Gastroesophageal sphincter (tissue), 4 donors: Measurements from ENCODE around the gene CD6. TPM values are rescaled to one million over a fixed set of nuclear protein-coding genes. Genes with fewer than 3 reads are reported as not detected.
A peak's percentile ranks its signal among the peaks of the same experiment; 100 is the strongest.

Source experiments
- ATAC-seq: fragments of 150-250 bp; one replicate; pipeline ENCODE4 v1.9.1; 2016; ENCODE audit warnings: mild to moderate bottlenecking, moderate library complexity
- H3K27ac ChIP-seq, 4 donors: fragments of 200-600 bp; sonication (generic) in 3 of 4; 1 replicate in 3 of 4; 2 replicates in 1 of 4; pipeline ENCODE4 v1.5.1; 2016 to 2019
- H3K27me3 ChIP-seq: fragments of 200-600 bp; sonication (generic); one replicate; pipeline ENCODE4 v1.5.1; 2019
- H3K36me3 ChIP-seq, 2 donors: fragments of 200-600 bp; sonication (generic); one replicate each; pipeline ENCODE4 v1.5.1; 2019; ENCODE audit warnings: control low read depth in 1 of 2
- H3K4me1 ChIP-seq, 3 donors: fragments of 200-600 bp; sonication (generic); 1 replicate in 2 of 3; 2 replicates in 1 of 3; pipeline ENCODE4 v1.5.1; 2016 to 2019; ENCODE audit warnings: control low read depth in 2 of 3
- H3K4me3 ChIP-seq, 2 donors: fragments of 200-600 bp; sonication (generic); one replicate each; pipeline ENCODE4 v1.5.1; 2019; ENCODE audit warnings: mild to moderate bottlenecking in 1 of 2, moderate library complexity in 1 of 2
- H3K9me3 ChIP-seq, 3 donors: fragments of 200-600 bp; sonication (generic); one replicate each; pipeline ENCODE4 v1.5.1; 2017 to 2019; ENCODE audit warnings: control low read depth in 2 of 3
- EP300 ChIP-seq: sonication (generic); formaldehyde crosslinking; IDR thresholded peaks from one replicate; pipeline ENCODE4 v1.6.1; 2017; ENCODE audit warnings: antibody characterized with exemption, mild to moderate bottlenecking
- POLR2A ChIP-seq, 2 donors: fragments of 450-650 bp; IDR thresholded peaks; one replicate each; pipeline ENCODE4 v1.6.1; 2017; ENCODE audit warnings: antibody characterized with exemption in 2 of 2, mild to moderate bottlenecking in 2 of 2, moderate library complexity in 1 of 2
- POLR2AphosphoS5 ChIP-seq: sonication (generic); formaldehyde crosslinking; IDR thresholded peaks from one replicate; pipeline ENCODE4 v1.6.1; 2017; ENCODE audit warnings: antibody characterized with exemption
- WGBS, 2 donors: methylation state at CpG; one replicate each; pipeline ENCODE4 v1.1.5; 2018; ENCODE audit warnings: low coverage in 1 of 2; 5-methylcytosine and 5-hydroxymethylcytosine counted together
- total RNA-seq, 4 donors: library from RNA; depleted of rRNA; stranded (reverse); fragments of >200 nt; gene quantifications; one replicate each; pipeline ENCODE4 v1.1.0, GENCODE V29; 2016
- TF ChIP-seq, protein P1 (sequence below), 4 experiments: fragments of 200-600 bp in 2 of 4; fragments of 450-650 bp in 2 of 4; sonication (generic) in 1 of 4; IDR thresholded peaks; one replicate each; pipeline ENCODE4 v1.5.1; 2017 to 2019; ENCODE audit warnings: antibody characterized with exemption in 4 of 4, mild to moderate bottlenecking in 2 of 4, moderate library complexity in 2 of 4

The CD6 gene
- total RNA-seq, 4 donors from 2014 or later = 0.15 to 2.7 (median 0.35) TPM; not detected in 1

DNA sequence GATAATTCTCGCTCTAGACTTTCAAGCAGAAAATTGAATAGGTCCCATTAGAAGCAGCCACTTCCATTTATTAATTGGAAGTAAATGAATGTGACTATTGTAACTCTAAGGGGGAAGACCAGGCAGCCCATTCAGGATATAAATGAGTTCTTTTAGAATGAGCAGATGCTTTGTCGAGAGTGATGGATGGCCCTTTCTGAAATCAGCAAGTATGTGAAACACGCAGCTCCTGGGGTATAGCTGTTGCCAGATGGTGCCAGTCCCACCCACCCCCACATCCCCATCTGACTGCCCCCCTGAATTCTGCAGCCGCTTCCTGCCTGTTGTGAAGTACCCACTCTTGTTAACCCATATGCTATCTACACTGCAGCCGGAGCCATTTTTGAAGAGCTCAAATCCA is 23.2 kb upstream of the CD6 start:
- Histone ChIP-seq H3K9me3 (no peaks in the 10 kb centered on the region), H3K27me3 (no peaks in the 10 kb centered on the region), H3K4me3 (no peak overlapping the region), H3K27ac (peak overlapping the region in 2 of 4 donors; percentile 49 to 67), H3K36me3 (peaks cover 0 to 32% of the 10 kb centered on the region in 2 donors), H3K4me1 (peaks cover 0 to 57% (median 12%) of the 10 kb centered on the region in 3 donors)
- TF ChIP-seq POLR2AphosphoS5 (no peak), POLR2A (IDR thresholded peaks at IDR 0.05) (no peak), EP300 (no peak)
- TF ChIP-seq, protein P1, sequence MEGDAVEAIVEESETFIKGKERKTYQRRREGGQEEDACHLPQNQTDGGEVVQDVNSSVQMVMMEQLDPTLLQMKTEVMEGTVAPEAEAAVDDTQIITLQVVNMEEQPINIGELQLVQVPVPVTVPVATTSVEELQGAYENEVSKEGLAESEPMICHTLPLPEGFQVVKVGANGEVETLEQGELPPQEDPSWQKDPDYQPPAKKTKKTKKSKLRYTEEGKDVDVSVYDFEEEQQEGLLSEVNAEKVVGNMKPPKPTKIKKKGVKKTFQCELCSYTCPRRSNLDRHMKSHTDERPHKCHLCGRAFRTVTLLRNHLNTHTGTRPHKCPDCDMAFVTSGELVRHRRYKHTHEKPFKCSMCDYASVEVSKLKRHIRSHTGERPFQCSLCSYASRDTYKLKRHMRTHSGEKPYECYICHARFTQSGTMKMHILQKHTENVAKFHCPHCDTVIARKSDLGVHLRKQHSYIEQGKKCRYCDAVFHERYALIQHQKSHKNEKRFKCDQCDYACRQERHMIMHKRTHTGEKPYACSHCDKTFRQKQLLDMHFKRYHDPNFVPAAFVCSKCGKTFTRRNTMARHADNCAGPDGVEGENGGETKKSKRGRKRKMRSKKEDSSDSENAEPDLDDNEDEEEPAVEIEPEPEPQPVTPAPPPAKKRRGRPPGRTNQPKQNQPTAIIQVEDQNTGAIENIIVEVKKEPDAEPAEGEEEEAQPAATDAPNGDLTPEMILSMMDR (IDR thresholded peaks at IDR 0.05) = no peak
- WGBS, 2 donors = 67 to 81% methylated on average over 3 to 4 of the region's 5 CpGs
- ATAC-seq = no peak

GRCh38 chr11:60950024-60950423 is 21.5 kb upstream of the CD6 start:
- Histone ChIP-seq H3K27ac (peak overlapping the region in 2 of 4 donors; percentile 20 to 88), H3K36me3 (peaks cover 0 to 18% of the 10 kb centered on the region in 2 donors), H3K27me3 (no peaks in the 10 kb centered on the region), H3K4me3 (peak overlapping the region; percentile 53 to 68), H3K9me3 (no peaks in the 10 kb centered on the region), H3K4me1 (peaks cover 0 to 57% (median 12%) of the 10 kb centered on the region in 3 donors)
- WGBS, 2 donors = 77 to 90% methylated on average over 3 to 6 of the region's 6 CpGs
- no peak for TF ChIP-seq EP300
- TF ChIP-seq, protein P1 (IDR thresholded peaks at IDR 0.05) = no peak
- no peak for TF ChIP-seq POLR2AphosphoS5
- no peak for TF ChIP-seq POLR2A (IDR thresholded peaks at IDR 0.05)
- no peak for ATAC-seq

- peak; percentile 23 for ATAC-seq
- Histone ChIP-seq H3K4me3 (peak overlapping the region; percentile 53 to 68), H3K27ac (peak overlapping the region in 3 of 4 donors; percentile 81 to 88 (median 83)), H3K36me3 (peaks cover 0 to 8% of the 10 kb centered on the region in 2 donors), H3K9me3 (no peaks in the 10 kb centered on the region), H3K4me1 (peaks cover 0 to 57% (median 12%) of the 10 kb centered on the region in 3 donors), H3K27me3 (no peaks in the 10 kb centered on the region)
- 13 to 22% methylated on average over 11 to 15 of the region's 86 CpGs for WGBS, 2 donors
- peak in 1 of 2 donors; percentile 14 for TF ChIP-seq POLR2A (IDR thresholded peaks at IDR 0.05)
- TF ChIP-seq POLR2AphosphoS5 = no peak
- no peak for TF ChIP-seq EP300
- TF ChIP-seq, protein P1 (IDR thresholded peaks at IDR 0.05) = peak in 1 of 4 experiments; percentile 4
Measured at GRCh38 chr11:60950933-60951605, 20.4 kb upstream of the CD6 start.

DNA sequence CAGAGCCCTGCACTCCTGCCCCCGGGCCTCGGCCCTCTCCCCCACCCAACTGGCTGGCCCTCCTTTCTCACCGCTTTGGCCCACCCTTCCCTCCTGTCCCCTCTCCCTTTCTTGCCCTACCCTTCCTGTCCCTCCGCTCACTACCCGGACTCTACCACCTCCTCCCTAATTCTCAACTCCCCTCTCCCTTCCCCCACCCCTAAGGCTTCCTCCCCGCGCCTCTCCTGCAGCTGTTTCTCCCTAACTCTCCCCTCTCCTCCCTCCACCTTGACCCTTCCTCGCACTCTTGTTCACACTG is 19.9 kb upstream of the CD6 start:
- WGBS, 2 donors = 18 to 34% methylated on average over 2 to 7 of the region's 8 CpGs
- peak overlapping the region; percentile 77 to 88 (median 82) for H3K27ac ChIP-seq
- TF ChIP-seq EP300 (no peak), POLR2A (IDR thresholded peaks at IDR 0.05) (no peak), POLR2AphosphoS5 (no peak)
- TF ChIP-seq, protein P1 (IDR thresholded peaks at IDR 0.05) = no peak
- peak; percentile 13 for ATAC-seq
- peak overlapping the region; percentile 53 to 68 for H3K4me3 ChIP-seq
- H3K4me1 ChIP-seq = peaks cover 0 to 57% (median 12%) of the 10 kb centered on the region in 3 donors
- no peaks in the 10 kb centered on the region for H3K27me3 ChIP-seq
- peaks cover 0 to 3% of the 10 kb centered on the region in 2 donors for H3K36me3 ChIP-seq
- H3K9me3 ChIP-seq = no peaks in the 10 kb centered on the region
